Duodenal mucosa (tissue), 2 donors: Measurements from ENCODE around the gene RYR1.
A peak's percentile ranks its signal among the peaks of the same experiment; 100 is the strongest.
"Not testable (repeated sequence)": the region's sequence is repeated elsewhere in the genome, so short reads cannot be mapped to it uniquely, and the experiment has no call there.

Experiments used
- H3K27ac ChIP-seq: one replicate; pipeline ENCODE4 v1.7.0; 2013; ENCODE audit warnings: low read depth, low read length
- H3K27me3 ChIP-seq, 2 donors: one replicate each; pipeline ENCODE4 v1.7.0; 2013; ENCODE audit warnings: low read length in 2 of 2, control low read depth in 1 of 2; ENCODE audit not compliant: insufficient read depth in 2 of 2, control insufficient read depth in 1 of 2
- H3K36me3 ChIP-seq, 2 donors: one replicate each; pipeline ENCODE4 v1.7.0; 2013; ENCODE audit warnings: low read length in 2 of 2, control low read depth in 1 of 2; ENCODE audit not compliant: insufficient read depth in 2 of 2, control insufficient read depth in 1 of 2
- H3K4me1 ChIP-seq, 2 donors: one replicate each; pipeline ENCODE4 v1.7.0; 2013; ENCODE audit warnings: low read length in 2 of 2, control low read depth in 1 of 2; ENCODE audit not compliant: insufficient read depth in 2 of 2, control insufficient read depth in 1 of 2
- H3K4me3 ChIP-seq, 2 donors: one replicate each; pipeline ENCODE4 v1.7.0; 2013; ENCODE audit warnings: low read length in 2 of 2, low read depth in 1 of 2
- H3K9ac ChIP-seq, 2 donors: one replicate each; pipeline ENCODE4 v1.7.0; 2013; ENCODE audit warnings: low read length in 2 of 2, low read depth in 1 of 2
- H3K9me3 ChIP-seq, 2 donors: one replicate each; pipeline ENCODE4 v1.7.0; 2013; ENCODE audit warnings: low read length in 2 of 2, control low read depth in 1 of 2; ENCODE audit not compliant: control insufficient read depth in 1 of 2

RYR1 gene

GRCh38 chr19:38556521-38557174, 123.2 kb downstream of the RYR1 start:
- peaks cover 0 to 4% of the 10 kb centered on the region in 2 donors for H3K4me1 ChIP-seq
- no peak overlapping the region for H3K9ac ChIP-seq
- H3K9me3 ChIP-seq, result no peaks in the 10 kb centered on the region
- no peak overlapping the region for H3K27ac ChIP-seq
- H3K27me3 ChIP-seq, result peaks cover 0 to 3% of the 10 kb centered on the region in 2 donors
- no peaks in the 10 kb centered on the region for H3K36me3 ChIP-seq
- H3K4me3 ChIP-seq, result no peak overlapping the region

- Histone ChIP-seq H3K4me1 (peaks cover 0 to 4% of the 10 kb centered on the region in 2 donors), H3K4me3 (no peak overlapping the region), H3K27ac (no peak overlapping the region), H3K36me3 (no peaks in the 10 kb centered on the region), H3K27me3 (peaks cover 0 to 3% of the 10 kb centered on the region in 2 donors), H3K9me3 (no peaks in the 10 kb centered on the region), H3K9ac (no peak overlapping the region)
Measured at GRCh38 chr19:38557205-38557799, 123.8 kb downstream of the RYR1 start.

- not testable (repeated sequence) for H3K36me3 ChIP-seq, H3K9ac ChIP-seq, H3K27me3 ChIP-seq, H3K27ac ChIP-seq, H3K9me3 ChIP-seq, H3K4me3 ChIP-seq, H3K4me1 ChIP-seq
Measured at GRCh38 chr19:38558933-38559332, 125.4 kb downstream of the RYR1 start.

GRCh38 chr19:38559428-38560401, 126.2 kb downstream of the RYR1 start:
- Histone ChIP-seq H3K27ac (no peak overlapping the region), H3K9ac (no peak overlapping the region), H3K36me3 (no peaks in the 10 kb centered on the region), H3K27me3 (peaks cover 0 to 4% of the 10 kb centered on the region in 2 donors), H3K4me1 (peaks cover 0 to 4% of the 10 kb centered on the region in 2 donors), H3K4me3 (no peak overlapping the region), H3K9me3 (no peaks in the 10 kb centered on the region)

GRCh38 chr19:38561053-38561606, 127.6 kb downstream of the RYR1 start:
- Histone ChIP-seq H3K4me3 (no peak overlapping the region), H3K9me3 (no peaks in the 10 kb centered on the region), H3K27ac (no peak overlapping the region), H3K36me3 (no peaks in the 10 kb centered on the region), H3K9ac (no peak overlapping the region), H3K4me1 (peaks cover 0 to 4% of the 10 kb centered on the region in 2 donors), H3K27me3 (peaks cover 0 to 9% of the 10 kb centered on the region in 2 donors)

- peaks cover 0 to 9% of the 10 kb centered on the region in 2 donors for H3K27me3 ChIP-seq
- H3K9me3 ChIP-seq, result no peaks in the 10 kb centered on the region
- H3K27ac ChIP-seq, result no peak overlapping the region
- no peak overlapping the region for H3K4me3 ChIP-seq
- H3K9ac ChIP-seq, result no peak overlapping the region
- H3K4me1 ChIP-seq, result peaks cover 0 to 4% of the 10 kb centered on the region in 2 donors
- no peaks in the 10 kb centered on the region for H3K36me3 ChIP-seq
Measured at GRCh38 chr19:38561658-38562057, 128.2 kb downstream of the RYR1 start.

- no peak overlapping the region for H3K4me3 ChIP-seq
- H3K27me3 ChIP-seq, result peaks cover 0 to 9% of the 10 kb centered on the region in 2 donors
- H3K27ac ChIP-seq, result no peak overlapping the region
- no peaks in the 10 kb centered on the region for H3K36me3 ChIP-seq
- H3K4me1 ChIP-seq, result peaks cover 0 to 4% of the 10 kb centered on the region in 2 donors
- H3K9ac ChIP-seq, result no peak overlapping the region
- H3K9me3 ChIP-seq, result no peaks in the 10 kb centered on the region
Measured at GRCh38 chr19:38562096-38562495, 128.6 kb downstream of the RYR1 start.

- Histone ChIP-seq H3K4me3 (no peak overlapping the region), H3K4me1 (no peaks in the 10 kb centered on the region), H3K27ac (no peak overlapping the region), H3K27me3 (peaks cover 0 to 9% of the 10 kb centered on the region in 2 donors), H3K9ac (no peak overlapping the region), H3K36me3 (no peaks in the 10 kb centered on the region), H3K9me3 (no peaks in the 10 kb centered on the region)
Measured at GRCh38 chr19:38563475-38563874, 130.0 kb downstream of the RYR1 start.

GRCh38 chr19:38564981-38565690, 131.6 kb downstream of the RYR1 start:
- H3K27ac ChIP-seq, result no peak overlapping the region
- H3K4me3 ChIP-seq, result peak overlapping the region in 1 of 2 donors; percentile 32
- H3K27me3 ChIP-seq, result peaks cover 0 to 9% of the 10 kb centered on the region in 2 donors
- H3K4me1 ChIP-seq, result no peaks in the 10 kb centered on the region
- no peaks in the 10 kb centered on the region for H3K36me3 ChIP-seq
- no peaks in the 10 kb centered on the region for H3K9me3 ChIP-seq
- no peak overlapping the region for H3K9ac ChIP-seq
